GM12874 (cell line): ENCODE measurements around the gene BCAS4.

Source experiments
- TF ChIP-seq, protein P1 (sequence below): IDR thresholded peaks from 2 replicates; pipeline ENCODE4 v1.5.1; 2011; ENCODE audit warnings: low read depth, mild to moderate bottlenecking, control low read depth, low read length, moderate library complexity; ENCODE audit not compliant: insufficient read depth

The BCAS4 gene

DNA sequence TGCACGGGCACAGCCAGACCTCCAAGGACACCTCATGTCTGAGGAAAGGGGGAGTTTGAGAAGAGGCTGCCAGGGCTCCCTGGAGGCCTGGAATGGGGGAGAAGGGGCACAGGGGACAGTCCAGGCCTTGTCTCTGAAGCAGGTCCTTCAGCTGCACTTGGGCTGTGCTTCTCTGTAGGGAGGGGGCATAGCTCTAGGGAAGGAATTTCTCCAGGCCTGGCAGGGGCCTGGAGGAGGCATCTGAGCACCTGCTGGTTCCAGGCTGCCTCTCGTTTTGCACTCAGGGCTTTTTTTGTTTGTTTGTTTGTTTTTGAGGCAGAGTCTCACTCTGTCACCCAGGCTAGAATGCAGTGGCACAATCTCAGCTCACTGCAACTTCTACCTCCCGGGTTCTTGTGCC, 67.7 kb downstream of the BCAS4 start:
- TF ChIP-seq, protein P1, sequence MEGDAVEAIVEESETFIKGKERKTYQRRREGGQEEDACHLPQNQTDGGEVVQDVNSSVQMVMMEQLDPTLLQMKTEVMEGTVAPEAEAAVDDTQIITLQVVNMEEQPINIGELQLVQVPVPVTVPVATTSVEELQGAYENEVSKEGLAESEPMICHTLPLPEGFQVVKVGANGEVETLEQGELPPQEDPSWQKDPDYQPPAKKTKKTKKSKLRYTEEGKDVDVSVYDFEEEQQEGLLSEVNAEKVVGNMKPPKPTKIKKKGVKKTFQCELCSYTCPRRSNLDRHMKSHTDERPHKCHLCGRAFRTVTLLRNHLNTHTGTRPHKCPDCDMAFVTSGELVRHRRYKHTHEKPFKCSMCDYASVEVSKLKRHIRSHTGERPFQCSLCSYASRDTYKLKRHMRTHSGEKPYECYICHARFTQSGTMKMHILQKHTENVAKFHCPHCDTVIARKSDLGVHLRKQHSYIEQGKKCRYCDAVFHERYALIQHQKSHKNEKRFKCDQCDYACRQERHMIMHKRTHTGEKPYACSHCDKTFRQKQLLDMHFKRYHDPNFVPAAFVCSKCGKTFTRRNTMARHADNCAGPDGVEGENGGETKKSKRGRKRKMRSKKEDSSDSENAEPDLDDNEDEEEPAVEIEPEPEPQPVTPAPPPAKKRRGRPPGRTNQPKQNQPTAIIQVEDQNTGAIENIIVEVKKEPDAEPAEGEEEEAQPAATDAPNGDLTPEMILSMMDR: no peak

DNA sequence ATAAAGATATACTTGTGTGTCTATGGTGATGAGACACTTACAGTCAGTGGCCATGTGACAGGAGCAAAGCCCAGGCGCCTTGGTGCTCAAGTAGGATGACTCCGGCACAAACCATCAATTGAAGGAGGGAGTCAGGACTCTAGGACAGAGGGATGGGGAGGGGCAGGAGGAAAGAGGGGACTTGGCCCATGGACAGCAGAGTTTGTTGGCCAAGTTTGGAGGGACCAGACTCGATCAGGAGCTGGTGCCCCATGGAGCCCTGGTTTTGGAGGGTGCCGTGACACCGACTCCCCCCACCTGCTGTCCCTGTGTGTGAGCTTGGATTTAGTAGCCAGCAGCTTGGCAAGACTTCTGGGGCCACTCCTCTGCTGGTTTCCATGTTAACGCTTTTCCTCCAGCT, 70.3 kb downstream of the BCAS4 start:
- TF ChIP-seq, protein P1: no peak

DNA sequence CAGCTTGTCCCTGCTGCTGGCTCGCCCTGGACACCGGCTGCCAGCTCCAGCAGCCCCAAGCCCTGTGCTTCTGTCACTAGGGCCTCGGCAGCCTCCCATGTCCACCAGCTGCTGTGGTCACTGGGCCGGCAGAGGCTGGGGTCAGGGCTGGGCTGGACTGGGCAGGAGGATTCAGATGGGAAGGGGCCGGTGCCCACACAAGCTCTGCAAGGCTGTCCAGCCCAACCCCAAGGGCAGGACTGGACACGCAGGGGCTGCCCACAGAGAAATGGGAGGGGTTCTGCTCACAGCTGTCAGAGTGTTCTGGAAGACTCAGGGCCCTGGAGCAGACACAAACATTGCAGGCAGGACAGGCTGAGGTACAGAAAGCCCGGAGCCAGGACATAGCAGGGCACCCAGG, 70.7 kb downstream of the BCAS4 start:
- TF ChIP-seq, protein P1: no peak

DNA sequence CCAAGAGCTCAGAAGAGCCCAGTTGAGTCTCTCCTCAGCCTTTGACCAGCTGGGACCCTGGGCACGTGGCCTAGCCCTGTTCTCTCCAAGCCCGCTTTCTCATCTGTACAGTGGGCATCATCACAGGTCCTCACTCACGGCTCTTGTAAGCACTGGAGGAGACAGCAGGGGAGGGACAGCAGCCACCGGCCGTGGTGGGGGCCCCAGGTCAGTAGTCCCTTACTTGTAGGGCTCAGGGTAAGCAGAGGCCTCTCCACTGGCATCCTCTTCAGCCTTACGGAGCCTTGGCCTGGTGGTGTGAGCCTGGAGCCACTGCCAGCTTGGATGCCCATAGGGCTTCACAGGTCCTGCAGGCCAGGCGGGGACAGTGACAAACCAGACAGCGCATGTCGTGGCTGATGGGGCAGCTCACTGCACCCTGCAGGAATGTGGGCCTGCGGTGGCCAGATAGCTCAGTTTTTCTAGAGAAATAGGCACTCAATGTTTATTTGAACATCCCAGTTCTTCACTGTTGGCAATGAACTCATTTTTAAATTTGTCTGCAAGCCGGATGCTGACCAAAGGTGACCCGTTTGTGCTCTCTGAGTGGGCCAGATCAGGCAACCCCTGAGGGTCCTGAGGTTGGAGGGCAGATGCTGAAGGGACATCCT, 71.3 kb downstream of the BCAS4 start:
- TF ChIP-seq, protein P1: no peak

DNA sequence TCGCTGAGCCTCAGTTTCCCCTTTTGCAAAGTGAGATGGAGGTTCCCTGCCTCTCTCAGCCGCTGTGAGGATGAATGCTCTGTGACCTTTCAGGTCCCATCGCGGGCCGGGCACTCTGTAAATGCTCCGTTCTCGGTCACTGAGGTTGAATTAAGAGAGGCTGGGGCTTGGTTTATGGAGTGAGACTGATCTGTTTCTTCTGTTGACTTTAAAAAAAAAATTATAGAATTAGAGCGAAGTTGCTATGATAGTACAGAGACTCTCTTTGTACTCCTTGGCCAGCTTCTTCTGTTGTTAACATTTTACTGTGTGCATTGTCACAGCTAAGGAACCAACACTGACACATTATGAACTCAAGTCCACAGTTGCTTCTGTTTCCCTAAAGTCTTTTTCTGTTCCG, 72.0 kb downstream of the BCAS4 start:
- TF ChIP-seq, protein P1: no peak

DNA sequence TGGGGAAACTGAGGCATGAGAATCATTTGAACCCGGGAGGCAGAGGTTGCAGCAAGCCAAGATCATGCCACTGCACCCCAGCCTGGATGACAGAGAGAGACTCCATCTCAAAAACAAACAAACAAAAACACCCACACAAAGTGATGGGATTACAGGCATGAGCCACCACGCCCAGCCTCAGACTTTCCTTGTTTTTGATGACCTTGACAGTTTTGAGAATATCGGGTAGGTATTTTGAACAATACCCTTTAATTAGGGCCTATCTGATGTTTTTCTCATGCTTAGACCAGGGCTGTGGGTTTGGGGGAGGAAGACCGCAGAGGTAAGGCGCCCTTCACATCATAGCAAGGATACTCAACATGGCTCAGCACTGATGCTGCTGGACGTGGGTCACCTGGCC, 72.9 kb downstream of the BCAS4 start:
- TF ChIP-seq, protein P1: no peak

DNA sequence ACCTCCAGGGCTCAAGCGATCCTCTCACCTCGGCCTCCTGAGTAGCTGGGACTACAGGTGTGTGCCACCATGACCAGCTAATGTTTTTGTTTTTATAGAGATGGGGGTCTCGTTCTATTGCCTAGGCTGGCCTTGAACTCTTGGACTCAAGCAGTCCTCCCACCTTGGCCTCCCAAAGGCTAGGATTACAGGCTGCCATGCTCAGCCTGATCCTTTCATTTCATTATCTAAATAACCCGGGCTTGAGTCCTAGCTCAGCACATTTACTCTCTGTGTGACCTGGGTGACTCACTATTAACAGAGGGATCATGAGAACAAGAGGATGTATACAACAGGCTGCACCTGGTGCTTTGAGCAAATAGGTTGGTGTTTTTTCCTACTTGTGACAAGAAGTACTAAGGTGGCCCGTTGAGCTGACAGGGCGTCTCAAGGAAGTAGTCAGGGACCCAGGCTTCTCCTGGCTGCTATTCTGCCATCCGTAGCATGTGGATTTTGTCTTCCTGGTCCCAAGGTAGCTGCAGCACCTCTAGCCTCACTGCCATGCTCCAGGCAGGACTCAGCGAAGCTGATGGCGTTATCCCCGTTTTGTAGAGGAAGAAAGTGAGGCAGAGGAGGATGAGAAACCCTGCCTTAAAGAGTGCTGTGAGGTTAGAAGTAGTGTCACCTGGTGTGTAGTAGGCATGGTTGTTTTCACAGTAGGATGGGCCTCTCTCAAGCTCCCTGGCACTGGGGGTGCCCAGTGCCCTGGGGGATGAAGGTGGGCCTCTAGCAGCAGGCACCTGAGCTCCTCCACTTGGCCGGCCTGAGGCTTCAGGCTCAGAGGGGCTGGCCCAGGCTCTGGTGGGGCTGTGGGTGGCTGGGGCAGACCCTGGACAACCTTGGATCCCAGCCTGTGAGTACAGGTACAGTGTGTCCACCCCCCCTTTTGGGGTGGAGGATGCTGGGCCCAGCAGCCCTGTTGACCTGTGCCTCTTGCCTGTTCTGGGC, 73.9 kb downstream of the BCAS4 start:
- TF ChIP-seq, protein P1: no peak
